Keratinocyte (primary cell): ENCODE measurements around the gene TMUB2. TPM values are rescaled to one million over a fixed set of nuclear protein-coding genes. Genes with fewer than 3 reads are reported as not detected.

ENCODE experiments used
- DNase-seq: peaks from one replicate; pipeline ENCODE4 v3.0.0-alpha.2; 2011; ENCODE audit warnings: low read depth, missing footprints, low spot score
- FAIRE-seq: peaks from 2 replicates; lab custom pipeline; 2011; peaks lifted over from hg19 to GRCh38; lab: Jason Lieb, UNC
- H2AFZ ChIP-seq: 2 replicates; pipeline ENCODE4 v1.6.0; 2012; ENCODE audit warnings: low read length, control low read depth, inconsistent platforms; ENCODE audit not compliant: control insufficient read depth
- H3K27ac ChIP-seq: 2 replicates; pipeline ENCODE4 v1.5.1; 2011; ENCODE audit warnings: low read length; ENCODE audit not compliant: control insufficient read depth, insufficient read depth
- H3K27me3 ChIP-seq: 3 replicates; pipeline ENCODE4 v1.6.0; 2011; ENCODE audit warnings: low read length; ENCODE audit not compliant: control insufficient read depth, insufficient read depth; ENCODE audit errors: extremely low read depth
- H3K36me3 ChIP-seq, 2 experiments: 2 replicates in 1 of 2; 3 replicates in 1 of 2; pipeline ENCODE4 v1.5.1; 2011; ENCODE audit warnings: low read length in 2 of 2, mild to moderate bottlenecking in 1 of 2; ENCODE audit not compliant: control insufficient read depth in 2 of 2, insufficient read depth in 2 of 2; ENCODE audit errors: extremely low read depth in 1 of 2
- H3K4me1 ChIP-seq: 3 replicates; pipeline ENCODE4 v1.5.1; 2011; ENCODE audit warnings: low read length; ENCODE audit not compliant: control insufficient read depth, insufficient read depth; ENCODE audit errors: extremely low read depth
- H3K4me2 ChIP-seq: 3 replicates; pipeline ENCODE4 v1.6.0; 2011; ENCODE audit warnings: low read depth, low read length; ENCODE audit not compliant: control insufficient read depth, insufficient read depth; ENCODE audit errors: extremely low read depth
- H3K4me3 ChIP-seq, 3 experiments: fragments of 200-600 bp in 1 of 3; sonication (generic) in 1 of 3; 2 replicates in 2 of 3; 3 replicates in 1 of 3; pipeline ENCODE4 v1.5.1; 2011 to 2016; ENCODE audit warnings: low read length in 3 of 3, mild to moderate bottlenecking in 3 of 3, control low read depth in 2 of 3, inconsistent platforms in 1 of 3, low read depth in 1 of 3, mixed read lengths in 1 of 3, mixed run types in 1 of 3, moderate library complexity in 1 of 3; ENCODE audit not compliant: control insufficient read depth in 2 of 3, insufficient read depth in 2 of 3; ENCODE audit errors: extremely low read depth in 1 of 3
- H3K79me2 ChIP-seq: 2 replicates; pipeline ENCODE4 v1.6.0; 2012; ENCODE audit warnings: low read length; ENCODE audit not compliant: control insufficient read depth, insufficient read depth
- H3K9ac ChIP-seq: 3 replicates; pipeline ENCODE4 v1.6.0; 2011; ENCODE audit warnings: low read length; ENCODE audit not compliant: control insufficient read depth, insufficient read depth; ENCODE audit errors: extremely low read depth
- H3K9me1 ChIP-seq: 3 replicates; pipeline ENCODE4 v1.6.0; 2011; ENCODE audit warnings: low read length; ENCODE audit not compliant: control insufficient read depth, insufficient read depth; ENCODE audit errors: extremely low read depth
- H3K9me3 ChIP-seq: 2 replicates; pipeline ENCODE4 v1.5.1; 2012; ENCODE audit warnings: low read depth, low read length; ENCODE audit not compliant: control insufficient read depth
- H4K20me1 ChIP-seq: 3 replicates; pipeline ENCODE4 v1.6.0; 2011; ENCODE audit warnings: low read length; ENCODE audit not compliant: control insufficient read depth, insufficient read depth; ENCODE audit errors: extremely low read depth
- CTCF ChIP-seq, 3 experiments: IDR thresholded peaks in 1 of 3; conservative IDR thresholded peaks in 1 of 3; optimal IDR thresholded peaks in 1 of 3; 2 replicates in 2 of 3; 3 replicates in 1 of 3; pipeline versions ENCODE3 to v1.5.1; 2011; ENCODE audit warnings: low read length in 3 of 3, mild to moderate bottlenecking in 3 of 3, moderate library complexity in 2 of 3, control low read depth in 1 of 3, inconsistent platforms in 1 of 3; ENCODE audit not compliant: insufficient read depth in 2 of 3; ENCODE audit errors: extremely low read depth in 1 of 3
- EZH2 ChIP-seq: IDR thresholded peaks from one replicate; pipeline ENCODE4 v1.6.1; 2012; ENCODE audit warnings: inconsistent platforms, mild to moderate bottlenecking, low read length, moderate library complexity
- dilution Hi-C: fragments of 300-500 bp; cut with MboI; formaldehyde crosslinking; loops from one replicate; pipeline ENCODE4 v1.7.0; 2020; ENCODE audit warnings: low sequenced_read_pairs; ENCODE audit not compliant: extremely low pct_ligation_motif_present
- polyA plus RNA-seq, 5 experiments: library from polyadenylated mRNA; depleted of rRNA in 3 of 5; stranded (reverse) in 3 of 5; stranded (forward) in 1 of 5; unstranded in 1 of 5; fragments of >200 nt; gene quantifications; 1 replicate in 1 of 5; 2 replicates in 3 of 5; 3 replicates in 1 of 5; pipeline versions ENCODE4 v1.2.1 to v1.2.3, GENCODE V29; 2011 to 2012; ENCODE audit warnings: missing spikeins in 2 of 5, low read depth in 1 of 5, low replicate concordance in 1 of 5

The TMUB2 gene
- polyA plus RNA-seq, 1 donor (not counting 4 experiments of a cell fraction or from before 2014, with no cell fraction given) = 25.5 TPM

- no peak overlapping the region for H3K9ac ChIP-seq
Observed at GRCh38 chr17:44212507-44213402, 26.0 kb downstream of the TMUB2 start.

GRCh38 chr17:44213403-44214229 lies 26.8 kb downstream of the TMUB2 start:
- TF ChIP-seq EZH2 = no peak
- no peak for TF ChIP-seq CTCF (optimal IDR thresholded peaks at IDR 0.05 in 1 of 3, IDR thresholded peaks at IDR 0.05 in 1 of 3, conservative IDR thresholded peaks at IDR 0.05 in 1 of 3; ENCODE audit: extremely low read depth in 1 of 3, insufficient read depth in 2 of 3, low read length in 3 of 3)
- no peak overlapping the region for H3K4me2 ChIP-seq
- H3K27ac ChIP-seq = no peak overlapping the region
- no peak for DNase-seq
- H3K9me1 ChIP-seq = no peaks in the 10 kb centered on the region
- no peak for FAIRE-seq
- H3K79me2 ChIP-seq = peaks cover 19% of the 10 kb centered on the region
- H3K9me3 ChIP-seq = no peaks in the 10 kb centered on the region
- H3K9ac ChIP-seq = no peak overlapping the region
- peaks cover 35% of the 10 kb centered on the region for H3K4me1 ChIP-seq
- H3K4me3 ChIP-seq = no peak overlapping the region
- no peaks in the 10 kb centered on the region for H3K27me3 ChIP-seq
- H3K36me3 ChIP-seq = peaks cover 42 to 53% of the 10 kb centered on the region in 2 experiments
- no peak overlapping the region for H2AFZ ChIP-seq
- no peaks in the 10 kb centered on the region for H4K20me1 ChIP-seq
- dilution Hi-C loops = no loop called here

More at GRCh38 chr17:44212507-44213402, 26.0 kb downstream of the TMUB2 start:
- Histone ChIP-seq H4K20me1 (no peaks in the 10 kb centered on the region), H2AFZ (no peak overlapping the region), H3K9me3 (no peaks in the 10 kb centered on the region), H3K4me2 (no peak overlapping the region), H3K27ac (no peak overlapping the region), H3K4me3 (no peak overlapping the region), H3K36me3 (peaks cover 42 to 54% of the 10 kb centered on the region in 2 experiments), H3K4me1 (peaks cover 39% of the 10 kb centered on the region), H3K27me3 (no peaks in the 10 kb centered on the region), H3K79me2 (peaks cover 14% of the 10 kb centered on the region), H3K9me1 (no peaks in the 10 kb centered on the region)
- FAIRE-seq = no peak
- DNase-seq = no peak
- dilution Hi-C loops = no loop called here
- TF ChIP-seq CTCF (optimal IDR thresholded peaks at IDR 0.05 in 1 of 3, IDR thresholded peaks at IDR 0.05 in 1 of 3, conservative IDR thresholded peaks at IDR 0.05 in 1 of 3; ENCODE audit: extremely low read depth in 1 of 3, insufficient read depth in 2 of 3, low read length in 3 of 3) = no peak
- no peak for TF ChIP-seq EZH2
